TTC549 (cell line): ENCODE data around the gene SEMA7A.

Source experiments
- FAIRE-seq: peaks from 2 replicates; lab custom pipeline; 2012; peaks lifted over from hg19 to GRCh38; lab: Jason Lieb, UNC

SEMA7A gene

DNA sequence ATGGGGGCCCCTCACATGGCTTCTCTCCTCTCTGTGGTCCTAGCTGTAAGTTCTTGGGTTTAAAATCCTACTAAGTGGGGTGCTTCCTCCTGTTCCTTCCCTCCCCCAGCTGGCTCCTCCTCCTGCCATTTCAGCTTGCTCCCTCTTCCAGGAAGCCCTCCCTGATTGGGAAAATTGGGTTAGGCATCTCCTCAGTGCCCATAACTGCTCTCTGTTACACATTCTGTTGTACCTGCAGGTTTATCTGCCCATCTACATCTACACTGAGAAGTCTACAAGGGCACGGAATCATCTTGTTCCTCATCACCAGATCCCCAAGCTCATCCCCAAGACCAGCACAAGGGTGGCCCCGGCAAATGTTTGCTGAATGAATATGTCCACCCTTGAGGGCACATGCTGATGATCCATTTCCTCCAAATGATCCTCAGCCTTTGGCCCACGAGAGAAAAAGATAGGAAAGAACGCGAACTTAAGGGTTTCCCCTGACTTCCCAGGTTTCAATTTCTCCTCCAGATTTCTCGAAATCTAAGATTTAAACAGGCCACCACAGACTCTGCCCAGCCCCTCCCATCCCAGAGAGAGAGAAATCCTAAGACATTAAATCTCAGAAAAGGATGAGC, 3.9 kb downstream of the SEMA7A start:
- no peak for FAIRE-seq

DNA sequence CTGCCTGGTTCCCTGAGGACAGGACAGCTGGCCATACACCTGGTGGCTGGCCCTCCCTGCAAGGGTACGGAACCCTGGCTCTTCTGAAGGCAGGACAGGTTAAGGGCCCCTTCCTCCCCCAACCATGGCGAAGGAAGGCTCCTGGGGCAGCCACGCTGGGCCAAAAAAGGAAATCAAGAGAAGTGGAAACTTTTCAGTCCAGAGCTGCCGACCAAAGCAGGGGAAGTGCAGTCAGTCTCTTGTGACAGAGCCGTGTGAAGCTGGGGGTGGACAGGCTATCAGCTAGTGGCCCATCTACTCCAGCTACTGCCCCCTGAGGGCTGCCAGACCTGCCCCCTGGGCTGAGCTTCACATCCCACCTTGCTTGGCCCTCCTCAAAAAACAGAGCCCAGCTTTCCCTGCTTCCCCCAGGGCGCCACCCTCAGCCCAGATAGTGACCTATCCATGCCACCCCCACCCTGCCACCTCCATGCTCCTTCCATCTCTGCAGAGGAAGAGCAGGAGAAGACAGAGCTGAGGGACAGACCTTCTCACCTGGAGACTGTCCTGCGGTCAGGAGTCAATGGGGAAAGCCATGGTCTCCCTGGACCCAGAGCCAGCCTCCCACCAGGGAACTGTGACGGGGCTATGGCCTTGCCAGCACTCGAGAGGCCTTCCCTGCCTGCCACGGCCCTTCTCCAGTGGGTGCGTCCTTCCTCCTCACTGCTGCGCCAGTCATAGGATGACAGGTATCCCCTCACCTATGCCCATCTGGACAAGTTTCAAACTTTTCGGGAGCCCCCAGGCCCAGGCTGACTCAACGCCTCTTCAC, 4.6 kb downstream of the SEMA7A start:
- FAIRE-seq = no peak

DNA sequence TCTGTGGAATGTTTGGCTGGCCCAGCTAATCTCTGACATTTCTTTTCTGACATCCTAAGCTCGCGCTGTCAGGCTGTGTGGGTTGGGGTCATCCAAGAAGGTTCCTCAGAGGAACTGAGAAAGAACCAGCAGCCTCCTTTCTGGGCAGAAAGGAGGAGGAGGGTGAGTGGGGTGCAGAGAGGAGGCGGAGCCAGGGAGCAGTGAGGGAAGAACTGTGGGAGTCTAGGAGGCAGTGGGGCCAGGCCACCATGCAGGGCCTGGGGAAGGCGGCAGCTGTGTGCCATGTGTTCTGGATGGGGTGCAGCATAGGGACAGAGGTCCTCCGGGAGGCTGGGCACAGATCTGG, 5.3 kb downstream of the SEMA7A start:
- no peak for FAIRE-seq

DNA sequence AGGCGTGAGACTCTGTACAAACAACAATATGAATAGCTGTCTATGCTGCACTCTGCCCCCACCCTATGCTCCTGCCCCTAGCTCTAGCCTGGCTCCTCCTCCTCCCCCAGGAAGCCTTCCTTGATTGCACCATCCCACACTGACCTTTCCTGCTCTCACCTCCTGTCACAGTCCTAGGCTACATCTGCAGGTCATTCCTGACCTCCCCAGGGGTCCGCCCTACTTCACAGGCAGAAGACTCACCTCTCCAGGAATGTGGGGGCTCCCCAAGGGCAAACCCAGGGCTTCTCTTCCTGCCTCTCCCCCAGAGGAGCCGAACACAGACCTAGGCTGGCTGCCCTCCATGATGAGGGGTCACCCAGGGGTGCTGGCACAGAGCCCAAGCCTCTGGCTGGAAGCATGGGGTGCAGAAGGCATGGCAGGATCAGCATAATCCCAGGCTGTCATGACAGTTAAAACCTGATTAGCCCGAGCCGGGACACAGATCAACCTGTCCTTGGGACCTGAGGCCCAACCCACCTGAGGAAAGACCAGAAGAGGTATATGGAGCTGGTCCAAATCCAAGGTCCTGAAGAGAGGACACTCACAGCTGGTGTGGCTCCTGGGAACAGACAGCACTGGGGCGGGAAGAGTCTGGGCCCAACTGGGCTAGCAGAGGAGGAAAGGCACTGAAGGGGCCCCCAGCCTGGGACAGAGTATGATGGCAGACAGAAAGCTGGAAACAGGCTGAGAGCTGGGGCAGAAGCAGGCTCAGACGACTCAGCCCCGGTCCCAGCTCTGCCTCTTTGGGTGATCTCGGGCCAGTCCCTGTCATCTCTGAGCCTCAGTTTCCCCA, 5.9 kb downstream of the SEMA7A start:
- FAIRE-seq = no peak

DNA sequence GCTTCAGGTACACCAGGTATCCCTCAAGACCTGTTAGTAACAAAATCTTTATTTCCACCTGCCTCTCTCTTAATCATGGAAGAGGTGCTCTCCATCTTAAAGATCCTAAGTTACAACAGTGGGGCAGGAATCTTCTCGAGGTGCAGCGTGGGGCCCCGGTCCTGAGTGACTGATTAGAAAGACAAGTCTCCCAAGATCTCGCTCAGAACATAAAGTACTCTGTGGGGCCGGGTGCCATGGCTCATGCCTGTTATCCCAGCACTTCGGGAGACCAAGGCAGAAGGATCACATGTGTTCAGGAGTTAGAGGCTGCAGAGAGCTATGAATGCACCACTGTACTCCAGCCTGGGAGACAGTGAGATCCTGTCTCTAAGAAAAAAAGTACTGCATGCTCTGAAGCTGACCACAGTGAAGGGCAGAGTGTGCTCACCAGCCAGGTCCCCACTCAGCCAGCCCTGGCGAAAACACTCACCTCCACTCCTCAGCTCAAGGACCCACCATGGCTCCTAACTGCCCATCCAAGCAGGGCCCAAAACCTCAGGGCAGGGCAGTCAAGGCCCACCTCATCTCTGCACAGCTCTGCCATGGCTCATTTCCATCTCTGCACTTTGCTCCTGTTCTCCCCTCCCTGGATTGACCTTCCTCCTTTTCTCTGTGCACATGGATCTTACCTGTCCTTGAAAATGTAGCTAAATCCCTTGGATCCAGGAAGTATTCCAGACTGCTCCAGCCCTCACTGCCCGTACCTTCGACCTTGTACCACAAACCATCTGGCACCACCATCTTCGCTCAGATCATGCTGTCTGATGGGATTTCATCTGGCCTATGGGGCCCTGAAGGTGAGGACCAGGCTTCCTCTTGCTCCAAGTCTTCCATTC, 7.1 kb downstream of the SEMA7A start:
- no peak for FAIRE-seq

DNA sequence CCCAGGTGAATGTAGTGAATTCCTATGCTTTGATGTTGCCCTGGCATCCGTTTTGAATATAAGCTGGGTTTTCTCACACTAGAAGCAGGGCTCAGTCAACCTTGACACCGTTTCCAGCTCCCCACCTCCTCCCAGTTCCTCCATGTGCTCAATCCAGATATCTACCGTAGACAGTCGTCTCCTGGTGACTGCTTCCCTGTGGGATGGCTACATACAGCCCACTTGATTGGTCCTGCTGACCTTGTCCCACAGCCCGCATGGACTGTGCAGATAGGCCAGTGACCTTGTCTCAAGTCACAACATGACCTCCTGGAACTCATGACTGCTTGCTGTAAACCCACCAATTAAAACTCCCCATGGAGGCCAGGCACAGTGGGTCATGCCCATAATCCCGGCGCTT, 8.1 kb downstream of the SEMA7A start:
- FAIRE-seq = no peak

DNA sequence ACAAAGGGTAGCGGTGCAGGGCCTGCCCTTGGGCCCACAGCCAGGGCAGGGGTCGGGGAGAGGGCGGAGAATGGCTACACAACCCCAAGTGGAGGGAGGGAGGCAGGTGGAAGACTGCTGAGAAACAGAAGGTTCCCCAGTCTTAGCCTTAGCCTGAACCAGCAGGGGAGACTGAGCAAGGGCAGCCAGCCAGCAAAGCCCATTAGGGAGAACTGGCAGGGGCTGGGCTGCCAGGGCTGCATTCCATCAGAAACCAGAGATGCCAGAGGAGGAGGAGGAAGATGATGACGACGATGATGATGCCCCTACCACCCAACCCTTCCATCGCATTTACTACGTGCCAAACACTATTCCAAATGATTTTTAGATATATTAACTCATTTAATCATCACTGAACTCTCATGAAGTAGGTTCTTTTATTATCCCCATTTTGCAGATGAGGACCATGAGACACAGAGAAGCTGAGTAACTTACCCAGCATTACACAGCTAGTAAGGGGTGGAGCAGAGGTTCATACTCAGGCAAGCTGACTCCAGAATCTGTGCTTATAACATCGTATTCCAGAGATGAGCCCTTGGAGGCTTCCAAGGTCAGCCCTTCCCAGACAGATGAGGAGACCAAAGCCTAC, 8.7 kb downstream of the SEMA7A start:
- no peak for FAIRE-seq

DNA sequence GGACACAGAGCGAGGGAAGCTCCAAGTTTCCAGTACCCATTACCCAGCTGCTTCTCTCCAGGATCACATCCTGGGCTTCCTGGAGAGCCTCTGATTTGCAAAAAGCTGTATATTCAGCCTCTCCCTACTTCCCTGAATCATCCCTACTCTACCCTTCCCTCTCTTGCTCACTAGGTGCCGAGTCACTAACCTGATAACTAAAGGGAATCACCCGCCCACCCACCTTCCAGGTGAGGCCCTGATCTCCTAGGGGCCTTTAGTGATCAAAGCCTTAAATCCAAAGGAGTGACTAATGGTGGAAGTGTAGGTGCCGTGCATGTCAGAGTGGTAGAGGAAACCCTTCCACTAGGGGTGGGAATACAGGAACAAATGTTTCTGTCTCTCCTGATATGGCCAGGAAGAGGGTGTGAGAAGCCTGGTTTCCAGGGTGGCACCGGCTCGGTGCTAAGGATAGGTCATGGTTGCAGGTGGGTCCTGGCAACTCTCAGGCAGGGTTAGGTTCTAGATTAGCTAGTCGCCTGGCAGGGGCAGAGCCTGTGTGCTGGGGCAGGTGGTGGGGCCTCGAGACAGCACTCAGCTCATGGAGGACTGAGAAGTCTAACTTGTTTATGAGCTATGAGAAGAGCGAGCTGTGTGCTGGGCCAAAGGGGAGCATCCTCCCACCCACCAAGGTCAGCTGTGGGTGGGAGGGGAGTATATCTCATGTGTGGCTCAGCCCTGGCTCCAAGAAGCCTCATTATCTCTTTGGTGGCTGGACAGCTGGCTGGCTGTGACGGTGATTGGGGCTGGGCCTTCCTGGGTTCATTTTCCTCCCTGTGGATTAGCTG, 10.1 kb downstream of the SEMA7A start:
- FAIRE-seq = no peak

DNA sequence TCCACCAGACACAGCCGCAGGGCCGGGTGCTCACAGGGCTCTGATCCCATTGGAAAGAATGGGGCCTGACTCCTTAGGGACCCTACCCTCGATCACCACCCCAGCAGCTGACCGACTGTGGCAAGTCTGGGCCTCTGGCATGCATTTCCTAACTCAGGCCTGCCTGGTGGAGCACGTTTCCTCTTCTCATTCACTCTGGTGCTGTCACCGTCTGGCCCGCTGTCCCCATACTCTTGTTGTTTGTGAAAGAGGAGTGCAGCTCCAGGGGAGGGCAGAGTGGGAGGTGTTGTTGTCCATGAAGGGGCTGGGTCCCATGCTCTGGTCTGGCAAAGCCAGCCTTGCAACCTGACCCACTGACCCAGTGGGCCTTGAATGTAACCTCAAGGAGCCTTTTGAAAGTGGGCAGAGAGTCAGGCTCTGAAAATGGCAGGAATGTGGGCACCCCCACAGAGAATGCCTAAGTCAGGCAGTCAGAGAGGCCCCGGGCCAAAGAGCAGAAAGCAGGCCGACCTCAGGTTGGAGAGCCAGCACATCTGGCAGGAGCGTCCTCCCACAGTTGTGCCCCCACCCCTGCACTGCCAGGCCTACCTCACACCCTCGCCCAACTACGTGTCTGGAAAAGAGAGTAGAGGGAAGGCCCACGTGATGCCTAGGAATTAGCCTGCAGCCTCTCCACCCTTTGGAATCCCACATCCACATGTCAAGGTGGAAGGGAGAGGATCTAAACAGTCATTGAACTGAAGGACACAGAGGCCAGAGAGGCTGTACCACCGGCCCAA, 10.9 kb downstream of the SEMA7A start:
- FAIRE-seq = no peak

DNA sequence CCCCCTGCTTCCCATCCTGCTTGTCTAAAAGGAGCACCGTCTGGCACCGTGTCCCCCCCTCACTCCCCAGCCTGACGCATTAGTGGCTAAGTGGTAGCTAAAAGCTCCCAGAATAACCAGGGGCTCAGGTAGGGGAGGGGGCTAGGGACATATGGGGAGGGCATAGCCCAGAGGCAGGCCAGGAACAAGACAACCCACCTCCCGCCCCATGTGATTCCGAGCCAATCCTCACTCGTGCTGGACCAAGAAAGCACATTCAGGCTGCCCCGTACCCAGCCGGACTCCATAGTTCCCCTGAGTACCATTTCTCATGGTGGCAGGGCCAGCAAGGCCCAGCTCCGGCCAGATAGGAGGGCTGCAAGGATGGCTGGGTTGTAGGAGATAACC, 11.5 kb downstream of the SEMA7A start:
- FAIRE-seq = no peak

DNA sequence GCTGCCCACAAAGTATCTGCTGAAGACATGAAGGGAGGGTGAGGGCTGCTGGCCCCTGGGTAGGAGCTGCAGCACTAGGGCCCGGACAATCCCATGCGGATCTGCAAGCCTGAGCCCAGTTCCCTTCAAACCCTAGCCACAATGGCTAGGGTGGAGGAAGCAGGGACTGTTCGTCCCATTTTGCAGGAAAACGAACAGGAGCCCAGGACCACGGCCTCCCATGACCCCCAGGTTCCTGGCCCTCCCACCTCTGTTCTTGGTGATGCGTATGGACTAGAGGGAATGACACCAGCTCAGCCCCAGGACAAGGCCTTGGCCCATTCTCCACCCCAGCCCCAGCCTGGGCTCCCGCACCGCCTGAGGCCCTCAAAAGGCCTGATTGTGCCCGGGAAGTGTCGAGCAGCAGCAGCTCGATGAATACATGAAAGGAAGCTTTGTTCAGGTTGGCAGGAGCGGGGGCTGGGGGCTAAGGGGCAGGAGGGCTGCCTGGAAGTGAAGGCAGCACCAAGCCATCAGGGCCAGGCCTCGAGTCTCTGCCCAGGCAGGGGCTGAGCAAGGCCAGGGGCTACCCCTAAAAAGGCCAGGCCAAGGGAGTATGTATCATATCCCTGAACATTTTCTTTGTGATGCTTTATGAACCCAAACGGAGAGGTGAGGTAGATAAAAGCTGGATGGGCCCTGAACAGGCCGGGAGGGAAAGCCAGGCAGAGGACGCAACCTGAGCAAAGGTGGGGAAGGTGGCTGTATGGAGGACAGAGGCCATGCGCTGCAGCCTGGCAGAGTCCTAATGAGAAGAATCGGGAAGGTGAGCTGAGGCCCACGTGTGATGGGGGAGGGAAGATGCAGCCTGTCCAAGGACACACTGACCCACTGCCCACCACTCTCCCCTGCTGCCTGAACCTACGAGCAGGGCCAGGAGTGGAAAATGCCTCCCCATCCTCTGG, 12.2 kb downstream of the SEMA7A start:
- no peak for FAIRE-seq

DNA sequence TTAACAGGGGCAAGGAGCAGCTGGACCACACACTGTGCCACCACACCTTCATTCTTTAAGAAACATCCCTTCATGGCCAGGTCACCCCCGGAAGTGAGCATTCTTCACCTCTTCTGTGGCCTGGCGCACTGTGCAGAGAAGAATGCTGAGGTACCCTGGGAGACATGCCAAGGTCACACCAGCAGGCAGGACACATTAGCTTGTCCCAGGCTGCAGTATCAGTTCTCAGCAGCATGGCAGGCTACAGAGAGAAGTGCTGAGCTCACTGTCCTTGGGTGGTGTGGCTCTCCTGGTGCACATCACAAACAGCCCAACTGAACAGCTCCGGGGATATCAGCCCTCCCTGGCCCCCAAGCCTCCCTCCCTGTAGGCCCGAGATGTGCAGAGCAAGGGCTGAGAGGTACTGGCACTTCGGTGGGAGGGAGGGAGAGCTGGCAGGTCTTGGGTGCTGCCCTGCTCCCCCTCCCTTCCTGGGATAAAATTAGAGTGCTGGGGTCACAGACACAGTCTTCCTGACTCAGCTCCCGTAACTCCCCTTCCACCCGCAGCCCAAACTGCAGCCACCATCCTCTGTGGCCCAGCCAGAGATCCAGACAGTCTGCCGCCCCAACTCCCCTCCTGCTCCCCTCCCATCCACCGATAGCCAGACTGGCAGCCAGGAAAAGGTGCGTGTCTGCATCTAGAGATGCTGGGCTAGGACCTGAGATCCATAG, 13.4 kb downstream of the SEMA7A start:
- FAIRE-seq = no peak

DNA sequence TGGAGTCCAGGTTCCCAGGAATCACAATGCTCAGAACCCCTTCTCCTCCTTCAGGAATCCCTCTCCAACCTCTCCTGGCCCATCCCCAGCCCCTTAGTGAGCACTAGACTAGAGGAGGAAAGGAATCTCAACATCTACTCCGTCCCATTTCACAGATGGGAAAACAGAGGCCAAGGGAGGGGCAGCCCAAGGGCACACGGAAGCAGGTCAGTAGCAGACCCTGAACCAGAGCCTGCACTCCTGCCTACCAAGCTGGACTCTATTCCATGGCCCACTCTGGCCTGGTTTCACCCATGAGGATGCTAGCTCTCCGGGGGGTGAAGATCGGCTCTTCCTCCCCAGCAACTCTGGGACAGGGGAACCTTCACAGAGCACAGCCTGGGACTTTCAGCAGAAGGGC, 14.3 kb downstream of the SEMA7A start:
- FAIRE-seq = no peak

DNA sequence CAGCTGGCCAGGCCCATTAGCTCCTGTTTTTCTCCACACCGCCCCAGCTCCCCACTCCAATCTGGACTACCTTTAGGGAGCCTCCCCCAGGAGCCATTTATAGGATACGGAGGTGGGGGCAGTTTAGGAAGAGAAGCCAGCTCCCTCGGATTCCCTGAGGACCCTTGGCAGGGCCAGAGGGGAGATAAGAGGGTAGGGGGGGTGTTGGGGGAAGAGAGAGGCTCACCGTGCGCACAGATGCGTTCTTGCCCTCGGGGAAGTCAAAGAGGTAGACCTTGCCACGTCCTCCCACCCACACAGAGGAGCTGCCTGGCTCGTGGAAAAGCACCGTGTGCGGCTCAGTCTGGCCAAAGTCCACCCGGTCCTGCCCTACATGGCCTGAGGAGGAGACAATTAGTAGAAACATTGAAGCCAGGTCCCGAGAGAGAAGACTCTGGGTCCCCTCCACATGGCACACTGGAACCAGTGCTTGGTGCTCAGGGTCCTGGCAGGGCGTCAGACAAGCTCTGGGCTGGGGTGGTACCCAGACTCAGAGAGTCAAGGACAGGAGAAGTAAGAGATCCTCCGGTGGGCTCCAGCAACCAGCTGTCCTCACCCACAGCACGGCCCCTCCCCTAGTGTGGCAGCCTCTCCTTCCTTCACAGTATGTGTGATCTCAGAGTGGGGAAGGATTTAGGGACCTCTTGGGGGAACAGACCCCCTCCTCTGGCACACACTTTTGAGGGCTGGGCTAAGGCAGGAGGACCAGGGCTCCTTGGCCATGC, 15.0 kb downstream of the SEMA7A start:
- no peak for FAIRE-seq

DNA sequence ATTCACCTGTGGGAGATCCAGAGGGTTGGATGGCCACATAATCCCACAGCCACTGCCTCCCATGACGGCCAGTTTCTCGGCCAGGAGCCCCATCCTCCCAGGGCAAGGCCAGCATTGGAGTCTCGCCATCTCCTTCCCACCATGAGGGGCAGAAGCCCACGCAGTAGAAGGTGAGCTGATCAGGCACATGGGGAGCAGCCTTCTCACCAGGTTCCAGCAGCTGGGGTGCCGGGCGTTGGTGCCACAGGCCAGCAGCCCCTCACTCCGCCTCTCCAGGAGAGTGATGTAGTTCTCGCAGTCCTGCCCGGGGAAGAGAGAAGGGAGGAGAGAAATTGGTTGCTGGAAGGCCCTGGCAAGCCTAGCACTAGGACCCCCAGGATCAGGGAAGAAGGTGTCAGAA, 16.1 kb downstream of the SEMA7A start:
- FAIRE-seq = no peak

DNA sequence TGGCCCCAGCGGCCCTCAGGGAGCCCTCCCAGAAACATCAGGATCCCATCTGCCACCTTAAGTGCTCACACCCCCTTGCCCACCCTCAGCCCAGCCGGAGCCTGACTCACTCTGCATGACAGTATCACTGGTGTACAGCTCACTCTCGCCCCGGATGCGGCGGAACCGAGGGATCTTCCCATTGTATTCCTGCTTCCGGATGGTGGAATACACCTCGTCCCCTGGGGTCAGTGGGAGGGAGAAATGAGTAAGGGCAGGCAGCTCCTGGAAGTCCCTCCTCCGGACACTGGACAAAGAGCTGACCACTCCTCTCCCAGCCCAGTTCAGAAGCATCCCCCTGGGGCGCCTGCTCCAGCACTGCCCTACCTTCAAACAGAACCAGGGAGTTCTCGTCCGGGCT, 16.5 kb downstream of the SEMA7A start:
- FAIRE-seq = no peak
